Pancreas (tissue), 10 donors: Measurements from ENCODE around the gene MSN. TPM values are rescaled to one million over a fixed set of nuclear protein-coding genes. Genes with fewer than 3 reads are reported as not detected.
"Not testable (repeated sequence)": the region's sequence is repeated elsewhere in the genome, so short reads cannot be mapped to it uniquely, and the experiment has no call there.

Experiments
- ATAC-seq, 4 donors: fragments of 200-7000 bp; cut with Tn5 transposase; one replicate each; pipeline versions ENCODE4 v1.8.0 to v1.9.1; 2020; ENCODE audit warnings: mild to moderate bottlenecking in 4 of 4, moderate library complexity in 4 of 4
- DNase-seq, 6 donors: peaks; one replicate each; pipeline ENCODE4 v3.0.0-alpha.2; 2020
- FAIRE-seq: peaks from 2 replicates; lab custom pipeline; 2012; peaks lifted over from hg19 to GRCh38; lab: Jason Lieb, UNC
- H3K27ac ChIP-seq, 4 donors: fragments of 200-600 bp; sonication (generic); 1 replicate in 3 of 4; 2 replicates in 1 of 4; pipeline versions ENCODE4 v1.5.0 to v1.8.0; 2020
- H3K27me3 ChIP-seq, 4 donors: fragments of 200-600 bp; one replicate each; pipeline ENCODE4 v1.8.0; 2021
- H3K36me3 ChIP-seq, 3 donors: fragments of 200-600 bp; sonication (generic) in 1 of 3; one replicate each; pipeline versions ENCODE4 v1.5.0 to v1.8.0; 2020 to 2021
- H3K4me1 ChIP-seq, 3 donors: fragments of 200-600 bp; one replicate each; pipeline ENCODE4 v1.8.0; 2021
- H3K4me3 ChIP-seq, 4 donors: fragments of 200-600 bp; sonication (generic) in 2 of 4; one replicate each; pipeline versions ENCODE4 v1.5.0 to v1.8.0; 2020 to 2021
- H3K9me3 ChIP-seq, 4 donors: fragments of 200-600 bp; one replicate each; pipeline ENCODE4 v1.8.0; 2021
- WGBS, 2 donors: extraction: QIAGEN DNeasy Blood & Tissue Kit; methylation state at CpG; one replicate each; pipeline ENCODE4 v1.1.7; 2013; 5-methylcytosine and 5-hydroxymethylcytosine counted together
- intact Hi-C, 3 donors: fragments of 100-400 bp; cut with DNase I; formaldehyde crosslinking; loops; one replicate each; pipeline versions ENCODE4 v1.11.1 to v1.14.2; 2022
- polyA plus RNA-seq, 2 donors: library from polyadenylated mRNA; stranded (reverse); fragments of 200-250 nt; gene quantifications; one replicate each; pipeline ENCODE4 v1.2.3, GENCODE V29; 2013
- total RNA-seq, 6 donors: library from RNA; stranded (reverse); fragmentation: NEBNext Ultra II Directional in 4 of 6; extraction: Animal tissue kit (Norgen Biotek cat#: 25700) in 4 of 6; gene quantifications; one replicate each; pipeline versions ENCODE4 v1.2.1 to v1.2.4, GENCODE V29; 2021 to 2023
- TF ChIP-seq, protein P1 (sequence below), 4 donors: fragments of 200-600 bp; sonication (generic) in 3 of 4; IDR thresholded peaks; one replicate each; pipeline versions ENCODE4 v1.5.0 to v1.8.0; 2021; ENCODE audit warnings: antibody characterized with exemption in 4 of 4
- donor health status: healthy with polysubstance abuse.
- donor health status: DM: no; HTN: no; CAD: no; lungs with moderate emphysema.
- donor health status: DM: no; HTN: no; CAD: no.
- donor health status: control.
- donor health status: control.
- donor health status: Bipolar disorder and iron deficiency.
- donor health status: DM: yes; HTN: yes; CAD: no.
- donor health status: DM: no; HTN: no; CAD: no.
- donor health status: DM: no; HTN: no; CAD: no.
- donor health status: DM: yes; HTN: yes; CAD: no.

MSN gene
- total and polyA plus RNA-seq, 8 donors = 12.4 to 99.1 (median 23.4) TPM

DNA sequence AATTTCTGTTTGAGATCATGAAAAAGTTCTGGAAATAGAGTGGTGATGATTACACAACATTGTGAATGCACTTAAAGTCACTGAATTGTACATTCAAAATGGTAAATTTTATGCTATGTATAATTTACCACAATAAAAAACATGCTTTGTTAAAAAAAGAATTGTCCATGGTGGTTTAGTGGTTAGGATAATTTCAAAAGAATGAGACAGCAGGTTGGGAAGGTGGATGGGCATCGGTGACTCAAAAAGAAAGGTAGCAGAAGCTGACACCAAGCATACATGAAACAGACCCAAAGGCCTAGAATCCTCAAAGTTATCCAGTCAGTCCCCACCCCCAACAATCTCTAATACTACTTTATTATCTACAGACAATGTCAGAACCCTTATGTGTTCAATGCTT is 91.1 kb downstream of the MSN start:
- TF ChIP-seq, protein P1, sequence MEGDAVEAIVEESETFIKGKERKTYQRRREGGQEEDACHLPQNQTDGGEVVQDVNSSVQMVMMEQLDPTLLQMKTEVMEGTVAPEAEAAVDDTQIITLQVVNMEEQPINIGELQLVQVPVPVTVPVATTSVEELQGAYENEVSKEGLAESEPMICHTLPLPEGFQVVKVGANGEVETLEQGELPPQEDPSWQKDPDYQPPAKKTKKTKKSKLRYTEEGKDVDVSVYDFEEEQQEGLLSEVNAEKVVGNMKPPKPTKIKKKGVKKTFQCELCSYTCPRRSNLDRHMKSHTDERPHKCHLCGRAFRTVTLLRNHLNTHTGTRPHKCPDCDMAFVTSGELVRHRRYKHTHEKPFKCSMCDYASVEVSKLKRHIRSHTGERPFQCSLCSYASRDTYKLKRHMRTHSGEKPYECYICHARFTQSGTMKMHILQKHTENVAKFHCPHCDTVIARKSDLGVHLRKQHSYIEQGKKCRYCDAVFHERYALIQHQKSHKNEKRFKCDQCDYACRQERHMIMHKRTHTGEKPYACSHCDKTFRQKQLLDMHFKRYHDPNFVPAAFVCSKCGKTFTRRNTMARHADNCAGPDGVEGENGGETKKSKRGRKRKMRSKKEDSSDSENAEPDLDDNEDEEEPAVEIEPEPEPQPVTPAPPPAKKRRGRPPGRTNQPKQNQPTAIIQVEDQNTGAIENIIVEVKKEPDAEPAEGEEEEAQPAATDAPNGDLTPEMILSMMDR (IDR thresholded peaks at IDR 0.05) = no peak
- no peaks in the 10 kb centered on the region for H3K36me3 ChIP-seq
- intact Hi-C loops = no loop called here
- no peak for DNase-seq
- no peak overlapping the region for H3K4me3 ChIP-seq
- no peak for ATAC-seq
- FAIRE-seq = no peak
- WGBS, 2 donors = 63 to 85% methylated on average over 1 of the region's 1 CpG
- no peaks in the 10 kb centered on the region for H3K4me1 ChIP-seq
- no peaks in the 10 kb centered on the region for H3K9me3 ChIP-seq
- peaks cover 0 to 9% (median 0%) of the 10 kb centered on the region in 4 donors for H3K27me3 ChIP-seq
- no peak overlapping the region for H3K27ac ChIP-seq

DNA sequence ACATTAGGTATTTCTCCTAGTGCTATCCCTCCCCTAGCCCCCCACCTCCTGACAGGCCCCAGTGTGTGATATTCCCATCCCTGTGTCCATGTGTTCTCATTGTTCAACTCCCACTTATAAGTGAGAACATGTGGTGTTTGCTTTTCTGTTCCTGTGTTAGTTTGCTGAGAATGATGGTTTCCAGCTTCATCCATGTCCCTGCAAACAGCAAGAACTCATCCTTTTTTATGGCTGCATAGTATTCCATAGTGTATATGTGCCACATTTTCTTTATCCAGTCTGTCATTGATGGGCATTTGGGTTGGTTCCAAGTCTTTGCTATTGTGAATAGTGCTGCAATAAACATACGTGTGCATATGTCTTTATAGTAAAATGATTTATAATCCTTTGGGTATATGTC is 92.1 kb downstream of the MSN start:
- H3K4me1 ChIP-seq, H3K36me3 ChIP-seq, DNase-seq, H3K4me3 ChIP-seq, ATAC-seq, FAIRE-seq, intact Hi-C loops, H3K27ac ChIP-seq, H3K27me3 ChIP-seq, H3K9me3 ChIP-seq: not testable (repeated sequence)
- 54 to 92% methylated on average over 1 of the region's 1 CpG for WGBS, 2 donors

DNA sequence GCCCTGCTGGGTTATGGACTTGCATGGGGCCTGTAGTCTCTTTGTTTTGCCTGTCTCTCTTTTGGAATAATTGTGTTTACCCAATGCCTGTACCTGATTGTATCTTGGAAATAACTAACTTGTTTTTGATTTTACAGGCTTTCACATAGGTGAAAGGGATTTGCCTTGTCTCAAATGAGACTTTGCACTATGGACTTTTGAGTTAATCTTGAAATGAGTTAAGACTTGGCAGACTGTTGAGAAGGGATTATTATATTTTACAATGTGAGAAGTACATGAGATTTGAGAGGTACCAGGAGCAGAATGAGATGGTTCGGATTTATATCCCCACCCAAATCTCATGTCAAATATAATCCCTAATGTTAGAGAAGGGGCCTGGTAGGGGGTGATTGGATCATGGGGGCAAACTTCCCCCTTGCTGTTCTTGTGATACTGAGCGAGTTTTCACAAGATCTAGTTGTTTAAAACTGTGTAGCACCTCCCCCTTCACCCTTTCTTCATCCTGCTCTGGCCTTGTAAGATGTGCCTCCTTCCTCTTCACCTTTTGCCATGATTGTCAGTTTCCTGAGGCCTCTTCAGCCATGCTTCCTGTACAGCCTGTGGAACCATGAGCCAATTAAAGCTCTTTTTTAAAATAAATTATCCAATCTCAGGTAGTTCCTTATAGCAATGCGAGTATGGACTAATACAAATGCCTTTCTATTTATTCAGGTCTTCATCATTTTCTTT is 102.3 kb downstream of the MSN start:
- WGBS, 2 donors = 60 to 70% methylated on average over 3 of the region's 3 CpGs
- Histone ChIP-seq H3K4me3 (no peak overlapping the region), H3K27ac (no peak overlapping the region), H3K9me3 (no peaks in the 10 kb centered on the region), H3K27me3 (peaks cover 0 to 13% (median 0%) of the 10 kb centered on the region in 4 donors), H3K4me1 (no peaks in the 10 kb centered on the region), H3K36me3 (no peaks in the 10 kb centered on the region)
- DNase-seq (no peak), ATAC-seq (no peak), FAIRE-seq (no peak)
- TF ChIP-seq, protein P1 (IDR thresholded peaks at IDR 0.05) = no peak
- intact Hi-C loops = no loop called here

DNA sequence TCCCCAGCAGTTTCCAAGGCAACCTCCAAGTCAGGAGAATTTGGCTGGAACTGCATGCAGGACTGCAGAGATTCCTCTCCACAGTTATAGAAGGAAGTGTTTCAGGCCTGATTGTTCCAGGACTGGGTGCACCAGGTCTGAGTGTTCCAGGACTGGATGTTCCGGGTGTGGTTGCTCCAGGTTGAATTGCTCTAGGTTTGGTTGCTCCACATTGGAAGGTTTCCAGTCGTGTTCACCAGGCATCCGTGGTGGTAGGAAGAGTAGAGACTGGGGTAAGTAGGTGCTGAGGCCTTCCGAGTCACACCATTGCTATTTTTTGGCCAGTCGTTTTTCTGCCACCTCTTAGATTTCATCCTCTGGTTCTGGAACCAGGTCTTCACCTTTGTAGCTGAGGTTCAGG is 105.4 kb downstream of the MSN start:
- Histone ChIP-seq H3K27me3 (peaks cover 0 to 18% (median 0%) of the 10 kb centered on the region in 4 donors), H3K36me3 (no peaks in the 10 kb centered on the region), H3K4me3 (no peak overlapping the region), H3K27ac (no peak overlapping the region), H3K4me1 (no peaks in the 10 kb centered on the region), H3K9me3 (no peaks in the 10 kb centered on the region)
- DNase-seq (no peak), FAIRE-seq (no peak), ATAC-seq (no peak)
- TF ChIP-seq, protein P1 (IDR thresholded peaks at IDR 0.05) = no peak
- 47 to 52% methylated on average over 5 of the region's 5 CpGs for WGBS, 2 donors
- intact Hi-C loops = no loop called here

DNA sequence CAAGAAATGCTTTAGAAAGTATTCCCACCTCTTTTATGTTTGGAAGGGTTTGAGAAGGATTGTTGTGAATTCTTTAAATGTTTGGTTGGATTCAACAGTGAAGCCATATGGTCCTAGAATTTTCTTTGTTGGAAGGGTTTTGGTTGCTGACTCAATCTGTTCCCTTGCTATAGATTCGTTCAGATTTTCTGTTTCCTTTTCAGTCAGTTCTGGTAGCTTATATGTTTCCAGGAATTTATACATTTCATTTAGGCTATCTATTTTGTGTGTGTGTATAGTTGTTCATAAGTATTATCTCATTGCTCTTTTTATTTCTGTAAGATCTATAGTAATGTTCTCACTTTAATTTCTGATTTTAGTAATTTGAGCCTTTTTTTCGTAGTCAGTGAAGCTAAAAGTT is 114.4 kb downstream of the MSN start:
- no peak for DNase-seq
- H3K36me3 ChIP-seq = no peaks in the 10 kb centered on the region
- peaks cover 0 to 22% (median 0%) of the 10 kb centered on the region in 4 donors for H3K27me3 ChIP-seq
- H3K27ac ChIP-seq = no peak overlapping the region
- 62 to 75% methylated on average over 2 of the region's 2 CpGs for WGBS, 2 donors
- H3K4me1 ChIP-seq = no peaks in the 10 kb centered on the region
- no peak for FAIRE-seq
- TF ChIP-seq, protein P1 (IDR thresholded peaks at IDR 0.05) = no peak
- intact Hi-C loops = no loop called here
- no peaks in the 10 kb centered on the region for H3K9me3 ChIP-seq
- no peak for ATAC-seq
- H3K4me3 ChIP-seq = no peak overlapping the region
